Ishikawa (cell line): ENCODE results near the gene FZD7.

ENCODE experiments used
- CEBPB ChIP-seq: IDR thresholded peaks from 2 replicates; pipeline ENCODE4 v1.6.1; 2012
- CREB1 ChIP-seq: IDR thresholded peaks from 2 replicates; pipeline ENCODE4 v1.6.1; 2012; ENCODE audit warnings: low read depth
- EP300 ChIP-seq: IDR thresholded peaks from 2 replicates; pipeline ENCODE4 v1.6.1; 2012; ENCODE audit warnings: borderline replicate concordance
- FOXM1 ChIP-seq: IDR thresholded peaks from 2 replicates; pipeline ENCODE4 v1.6.1; 2012; ENCODE audit warnings: low read depth, borderline replicate concordance
- NFIC ChIP-seq: IDR thresholded peaks from 2 replicates; pipeline ENCODE4 v1.6.1; 2012
- RAD21 ChIP-seq: IDR thresholded peaks from 2 replicates; pipeline ENCODE4 v1.6.1; 2012; ENCODE audit warnings: low read depth
- TAF1 ChIP-seq: IDR thresholded peaks from 2 replicates; pipeline ENCODE4 v1.6.1; 2012; ENCODE audit warnings: low read depth, mild to moderate bottlenecking
- TEAD4 ChIP-seq: IDR thresholded peaks from 2 replicates; pipeline ENCODE4 v1.6.1; 2012
- YY1 ChIP-seq: IDR thresholded peaks from 2 replicates; pipeline ENCODE4 v1.6.1; 2012; ENCODE audit warnings: low read depth
- ZBTB7A ChIP-seq: IDR thresholded peaks from 2 replicates; pipeline ENCODE4 v1.6.1; 2012; ENCODE audit warnings: low read depth
- TF ChIP-seq, protein P1 (sequence below): IDR thresholded peaks from 2 replicates; pipeline ENCODE4 v1.6.1; 2012; ENCODE audit warnings: low read depth, mild to moderate bottlenecking
- TF ChIP-seq, protein P2 (sequence below): IDR thresholded peaks from 2 replicates; pipeline ENCODE4 v1.6.1; 2012
- TF ChIP-seq, protein P3 (sequence below): IDR thresholded peaks from 2 replicates; pipeline ENCODE4 v1.6.1; 2012

Gene FZD7

DNA sequence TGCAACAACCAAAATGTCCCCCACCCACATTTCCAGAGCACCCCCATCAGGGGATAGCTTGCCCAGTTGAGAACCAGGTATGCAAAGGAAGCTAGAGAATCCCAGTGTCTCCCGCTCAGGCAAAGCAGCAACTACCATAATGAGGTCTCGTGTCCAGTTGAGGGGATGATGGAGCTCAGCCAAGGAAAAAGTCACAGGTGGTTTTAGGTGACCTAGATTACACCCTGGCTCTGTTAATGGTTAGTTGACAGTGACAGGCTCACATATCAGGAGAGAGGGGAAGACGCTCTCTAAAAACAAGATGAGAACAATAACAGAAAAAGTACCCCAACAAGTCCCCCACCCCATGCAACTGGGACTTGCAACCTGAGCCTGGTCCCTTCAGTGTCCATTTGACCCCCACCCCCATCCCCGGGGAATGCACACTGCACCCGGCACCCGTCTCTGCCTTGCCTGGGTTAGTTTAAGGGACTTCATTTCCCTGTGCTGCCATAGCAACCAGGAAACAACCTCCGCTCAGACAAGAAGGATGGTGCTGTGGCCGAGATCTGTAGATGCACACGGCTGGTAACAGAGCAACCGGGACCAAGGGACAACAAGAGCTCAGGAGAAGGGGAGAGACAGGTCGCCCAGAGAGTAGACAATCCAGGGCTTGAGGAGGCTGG lies 39.2 kb downstream of the FZD7 start, which contains the start of gene KIAA2012:
TSS of gene KIAA2012 (plus strand) at position 519 of the 665 bp plus-strand sequence. CDS start 373 bp downstream, outside the sequence.
- TF ChIP-seq, protein P1, sequence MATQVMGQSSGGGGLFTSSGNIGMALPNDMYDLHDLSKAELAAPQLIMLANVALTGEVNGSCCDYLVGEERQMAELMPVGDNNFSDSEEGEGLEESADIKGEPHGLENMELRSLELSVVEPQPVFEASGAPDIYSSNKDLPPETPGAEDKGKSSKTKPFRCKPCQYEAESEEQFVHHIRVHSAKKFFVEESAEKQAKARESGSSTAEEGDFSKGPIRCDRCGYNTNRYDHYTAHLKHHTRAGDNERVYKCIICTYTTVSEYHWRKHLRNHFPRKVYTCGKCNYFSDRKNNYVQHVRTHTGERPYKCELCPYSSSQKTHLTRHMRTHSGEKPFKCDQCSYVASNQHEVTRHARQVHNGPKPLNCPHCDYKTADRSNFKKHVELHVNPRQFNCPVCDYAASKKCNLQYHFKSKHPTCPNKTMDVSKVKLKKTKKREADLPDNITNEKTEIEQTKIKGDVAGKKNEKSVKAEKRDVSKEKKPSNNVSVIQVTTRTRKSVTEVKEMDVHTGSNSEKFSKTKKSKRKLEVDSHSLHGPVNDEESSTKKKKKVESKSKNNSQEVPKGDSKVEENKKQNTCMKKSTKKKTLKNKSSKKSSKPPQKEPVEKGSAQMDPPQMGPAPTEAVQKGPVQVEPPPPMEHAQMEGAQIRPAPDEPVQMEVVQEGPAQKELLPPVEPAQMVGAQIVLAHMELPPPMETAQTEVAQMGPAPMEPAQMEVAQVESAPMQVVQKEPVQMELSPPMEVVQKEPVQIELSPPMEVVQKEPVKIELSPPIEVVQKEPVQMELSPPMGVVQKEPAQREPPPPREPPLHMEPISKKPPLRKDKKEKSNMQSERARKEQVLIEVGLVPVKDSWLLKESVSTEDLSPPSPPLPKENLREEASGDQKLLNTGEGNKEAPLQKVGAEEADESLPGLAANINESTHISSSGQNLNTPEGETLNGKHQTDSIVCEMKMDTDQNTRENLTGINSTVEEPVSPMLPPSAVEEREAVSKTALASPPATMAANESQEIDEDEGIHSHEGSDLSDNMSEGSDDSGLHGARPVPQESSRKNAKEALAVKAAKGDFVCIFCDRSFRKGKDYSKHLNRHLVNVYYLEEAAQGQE: no peak
- no peak for TF ChIP-seq FOXM1
- no peak for TF ChIP-seq TAF1
- no peak for TF ChIP-seq RAD21
- TF ChIP-seq CREB1: no peak
- no peak for TF ChIP-seq ZBTB7A

DNA sequence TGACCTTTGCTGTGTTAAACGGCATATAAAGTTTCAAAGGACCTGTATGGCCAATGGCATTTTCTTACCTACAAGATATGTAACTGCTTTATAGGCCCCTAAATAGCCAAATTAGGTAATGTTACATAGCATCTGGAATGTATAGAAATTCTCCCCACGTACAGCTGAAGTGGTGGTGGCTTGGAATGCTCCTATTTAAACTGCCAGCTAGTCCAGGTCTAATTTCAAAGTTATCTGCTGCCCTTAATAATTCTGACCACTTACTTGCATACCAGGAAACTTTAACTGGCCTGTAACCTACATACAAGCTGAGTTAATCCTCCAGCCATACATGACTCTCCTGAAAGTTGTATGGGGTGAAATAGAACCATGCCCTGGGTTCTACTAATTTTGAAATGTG lies 40.7 kb downstream of the FZD7 start:
- no peak for TF ChIP-seq YY1

DNA sequence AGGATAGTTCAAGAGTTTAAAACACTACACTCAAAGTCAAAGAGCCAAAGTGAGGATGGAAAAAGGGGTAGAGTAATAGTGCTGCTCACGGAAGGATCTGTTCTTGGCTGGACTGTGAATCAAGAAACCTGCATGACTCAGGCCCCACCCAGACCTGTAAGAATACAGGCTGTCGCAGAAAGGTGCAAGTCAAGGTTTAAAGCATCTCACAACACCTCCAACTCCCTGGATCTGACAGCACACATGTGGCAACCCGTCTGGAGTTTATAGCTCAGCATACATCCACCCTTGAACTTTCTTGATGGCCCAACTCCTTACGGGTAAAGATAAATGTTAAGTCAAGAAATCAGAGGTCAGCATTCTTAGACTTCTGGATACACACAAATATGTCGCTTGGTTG lies 45.7 kb downstream of the FZD7 start:
- TF ChIP-seq TAF1 (no peak), FOXM1 (no peak), NFIC (no peak), CREB1 (no peak), RAD21 (no peak), EP300 (no peak), YY1 (no peak), CEBPB (no peak), TEAD4 (no peak)
- TF ChIP-seq, protein P2, sequence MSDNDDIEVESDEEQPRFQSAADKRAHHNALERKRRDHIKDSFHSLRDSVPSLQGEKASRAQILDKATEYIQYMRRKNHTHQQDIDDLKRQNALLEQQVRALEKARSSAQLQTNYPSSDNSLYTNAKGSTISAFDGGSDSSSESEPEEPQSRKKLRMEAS: no peak
- TF ChIP-seq, protein P3, sequence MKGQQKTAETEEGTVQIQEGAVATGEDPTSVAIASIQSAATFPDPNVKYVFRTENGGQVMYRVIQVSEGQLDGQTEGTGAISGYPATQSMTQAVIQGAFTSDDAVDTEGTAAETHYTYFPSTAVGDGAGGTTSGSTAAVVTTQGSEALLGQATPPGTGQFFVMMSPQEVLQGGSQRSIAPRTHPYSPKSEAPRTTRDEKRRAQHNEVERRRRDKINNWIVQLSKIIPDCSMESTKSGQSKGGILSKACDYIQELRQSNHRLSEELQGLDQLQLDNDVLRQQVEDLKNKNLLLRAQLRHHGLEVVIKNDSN: no peak

DNA sequence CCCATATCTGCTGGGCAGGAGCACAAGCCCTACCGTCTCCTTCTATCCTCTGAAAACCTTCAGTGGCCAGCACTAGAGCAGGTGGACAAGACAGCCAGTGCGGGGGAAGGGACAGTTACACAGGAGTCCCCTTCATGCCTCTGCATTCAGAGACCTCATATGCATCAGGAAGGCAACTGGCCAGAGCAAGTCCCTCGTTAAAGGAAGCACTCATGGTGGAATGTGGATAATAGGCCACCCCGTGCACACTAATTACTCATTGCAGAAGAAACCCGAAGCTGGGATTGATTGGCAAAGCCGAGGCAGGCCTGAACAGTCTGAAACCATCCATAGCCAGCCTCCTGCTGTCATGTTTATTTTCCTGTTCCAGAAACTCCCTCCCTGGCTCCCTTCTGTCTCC lies 50.6 kb downstream of the FZD7 start:
- no peak for TF ChIP-seq CREB1
- 0 out of 2 replicates have a peak, but pooled peaks have one; percentile 26 for TF ChIP-seq TEAD4
